ENCODE data around the gene CLPSL2.
A peak's percentile ranks its signal among the peaks of the same experiment; 100 is the strongest.

- TF ChIP-seq, protein P1, sequence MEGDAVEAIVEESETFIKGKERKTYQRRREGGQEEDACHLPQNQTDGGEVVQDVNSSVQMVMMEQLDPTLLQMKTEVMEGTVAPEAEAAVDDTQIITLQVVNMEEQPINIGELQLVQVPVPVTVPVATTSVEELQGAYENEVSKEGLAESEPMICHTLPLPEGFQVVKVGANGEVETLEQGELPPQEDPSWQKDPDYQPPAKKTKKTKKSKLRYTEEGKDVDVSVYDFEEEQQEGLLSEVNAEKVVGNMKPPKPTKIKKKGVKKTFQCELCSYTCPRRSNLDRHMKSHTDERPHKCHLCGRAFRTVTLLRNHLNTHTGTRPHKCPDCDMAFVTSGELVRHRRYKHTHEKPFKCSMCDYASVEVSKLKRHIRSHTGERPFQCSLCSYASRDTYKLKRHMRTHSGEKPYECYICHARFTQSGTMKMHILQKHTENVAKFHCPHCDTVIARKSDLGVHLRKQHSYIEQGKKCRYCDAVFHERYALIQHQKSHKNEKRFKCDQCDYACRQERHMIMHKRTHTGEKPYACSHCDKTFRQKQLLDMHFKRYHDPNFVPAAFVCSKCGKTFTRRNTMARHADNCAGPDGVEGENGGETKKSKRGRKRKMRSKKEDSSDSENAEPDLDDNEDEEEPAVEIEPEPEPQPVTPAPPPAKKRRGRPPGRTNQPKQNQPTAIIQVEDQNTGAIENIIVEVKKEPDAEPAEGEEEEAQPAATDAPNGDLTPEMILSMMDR (IDR thresholded peaks at IDR 0.05): peak in 1 of 4 experiments; percentile 1
- TF ChIP-seq POLR2A (IDR thresholded peaks at IDR 0.05) (no peak), POLR2AphosphoS5 (IDR thresholded peaks at IDR 0.05) (peak; percentile 89)
Observed at GRCh38 chr6:35727935-35728682, 48.3 kb upstream of the CLPSL2 start.

Measured in prostate gland (tissue), 2 donors.